Subcutaneous abdominal adipose tissue (tissue), 5 donors: ENCODE results near the gene RBSN.

ENCODE experiments used
- H3K27ac ChIP-seq: one replicate; pipeline ENCODE4 v1.7.0; 2013; ENCODE audit warnings: low read depth, mild to moderate bottlenecking, inconsistent platforms, low read length, moderate library complexity
- H3K27me3 ChIP-seq, 5 donors: one replicate each; pipeline ENCODE4 v1.7.0; 2013; ENCODE audit warnings: low read length in 5 of 5, inconsistent platforms in 1 of 5; ENCODE audit not compliant: control insufficient read depth in 5 of 5, insufficient read depth in 4 of 5
- H3K36me3 ChIP-seq, 5 donors: one replicate each; pipeline ENCODE4 v1.7.0; 2013; ENCODE audit warnings: low read length in 5 of 5; ENCODE audit not compliant: control insufficient read depth in 5 of 5, insufficient read depth in 5 of 5
- H3K4me1 ChIP-seq, 5 donors: one replicate each; pipeline ENCODE4 v1.7.0; 2013; ENCODE audit warnings: low read length in 5 of 5, mild to moderate bottlenecking in 3 of 5, moderate library complexity in 1 of 5; ENCODE audit not compliant: control insufficient read depth in 5 of 5, insufficient read depth in 5 of 5
- H3K4me3 ChIP-seq, 5 donors: one replicate each; pipeline ENCODE4 v1.7.0; 2013; ENCODE audit warnings: low read length in 5 of 5, low read depth in 1 of 5
- H3K9ac ChIP-seq, 5 donors: one replicate each; pipeline ENCODE4 v1.7.0; 2013; ENCODE audit warnings: low read length in 5 of 5, mild to moderate bottlenecking in 4 of 5, moderate library complexity in 3 of 5
- H3K9me3 ChIP-seq, 5 donors: one replicate each; pipeline ENCODE4 v1.7.0; 2013; ENCODE audit warnings: low read length in 5 of 5; ENCODE audit not compliant: control insufficient read depth in 5 of 5
- donor health status: healthy.
- donor health status: healthy.
- donor health status: healthy.
- donor health status: healthy.
- donor health status: healthy.

RBSN gene

GRCh38 chr3:15086263-15086662 is 12.7 kb downstream of the RBSN start:
- Histone ChIP-seq H3K9ac (no peak overlapping the region), H3K4me3 (no peak overlapping the region), H3K4me1 (no peaks in the 10 kb centered on the region), H3K9me3 (no peaks in the 10 kb centered on the region), H3K36me3 (peaks cover 41 to 83% (median 61%) of the 10 kb centered on the region in 5 donors), H3K27ac (no peak overlapping the region), H3K27me3 (no peaks in the 10 kb centered on the region)

DNA sequence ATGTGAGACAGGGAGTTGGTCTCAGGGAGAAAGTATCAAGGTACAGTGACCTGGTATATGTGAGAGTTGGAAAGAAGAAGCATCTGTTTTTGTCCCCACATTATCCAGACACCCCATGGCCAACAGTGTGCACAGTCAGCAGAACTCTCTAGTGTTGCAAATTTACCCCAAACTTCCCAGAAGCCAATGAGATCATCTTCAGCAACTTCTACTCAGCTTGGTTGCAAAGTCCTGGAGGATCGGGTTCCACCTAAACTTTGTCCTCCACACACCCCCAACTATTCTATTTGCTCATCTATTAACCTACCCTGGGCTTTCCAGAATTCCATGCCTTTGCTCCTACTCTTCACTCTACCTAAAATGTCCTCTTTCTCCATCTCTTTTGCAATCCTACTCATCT is 15.7 kb downstream of the RBSN start:
- Histone ChIP-seq H3K36me3 (peaks cover 43 to 93% (median 74%) of the 10 kb centered on the region in 5 donors), H3K9me3 (no peaks in the 10 kb centered on the region), H3K4me1 (no peaks in the 10 kb centered on the region), H3K9ac (no peak overlapping the region), H3K27me3 (no peaks in the 10 kb centered on the region), H3K27ac (no peak overlapping the region), H3K4me3 (no peak overlapping the region)

- no peak overlapping the region for H3K27ac ChIP-seq
These were observed 16.8 kb downstream of the RBSN start for GRCh38 chr3:15081960-15082664.

GRCh38 chr3:15079091-15079490 is 19.9 kb downstream of the RBSN start:
- Histone ChIP-seq H3K4me3 (no peak overlapping the region), H3K27me3 (no peaks in the 10 kb centered on the region), H3K9ac (no peak overlapping the region), H3K36me3 (peaks cover 53 to 97% (median 93%) of the 10 kb centered on the region in 5 donors), H3K4me1 (peaks cover 0 to 4% (median 0%) of the 10 kb centered on the region in 5 donors), H3K27ac (no peak overlapping the region), H3K9me3 (no peaks in the 10 kb centered on the region)

More at GRCh38 chr3:15081960-15082664, 16.8 kb downstream of the RBSN start:
- H3K36me3 ChIP-seq, result peaks cover 53 to 96% (median 86%) of the 10 kb centered on the region in 5 donors
- no peak overlapping the region for H3K9ac ChIP-seq
- no peaks in the 10 kb centered on the region for H3K9me3 ChIP-seq
- no peaks in the 10 kb centered on the region for H3K4me1 ChIP-seq
- no peak overlapping the region for H3K4me3 ChIP-seq
- no peaks in the 10 kb centered on the region for H3K27me3 ChIP-seq

- H3K4me1 ChIP-seq, result peaks cover 0 to 4% (median 0%) of the 10 kb centered on the region in 5 donors
- peaks cover 45 to 79% (median 73%) of the 10 kb centered on the region in 5 donors for H3K36me3 ChIP-seq
- no peak overlapping the region for H3K9ac ChIP-seq
- no peaks in the 10 kb centered on the region for H3K9me3 ChIP-seq
- no peak overlapping the region for H3K27ac ChIP-seq
- no peaks in the 10 kb centered on the region for H3K27me3 ChIP-seq
- H3K4me3 ChIP-seq, result no peak overlapping the region
These were observed 24.4 kb downstream of the RBSN start for GRCh38 chr3:15074500-15074899.

GRCh38 chr3:15071699-15072098 is 27.2 kb downstream of the RBSN start:
- Histone ChIP-seq H3K4me1 (peaks cover 0 to 4% (median 0%) of the 10 kb centered on the region in 5 donors), H3K27me3 (no peaks in the 10 kb centered on the region), H3K36me3 (peaks cover 23 to 54% (median 48%) of the 10 kb centered on the region in 5 donors), H3K27ac (no peak overlapping the region), H3K9ac (no peak overlapping the region), H3K4me3 (no peak overlapping the region), H3K9me3 (no peaks in the 10 kb centered on the region)

- H3K36me3 ChIP-seq, result peaks cover 8 to 31% (median 26%) of the 10 kb centered on the region in 5 donors
- peaks cover 0 to 12% (median 9%) of the 10 kb centered on the region in 5 donors for H3K4me1 ChIP-seq
- no peak overlapping the region for H3K9ac ChIP-seq
- H3K27me3 ChIP-seq, result no peaks in the 10 kb centered on the region
- no peak overlapping the region for H3K4me3 ChIP-seq
- H3K27ac ChIP-seq, result no peak overlapping the region
- H3K9me3 ChIP-seq, result no peaks in the 10 kb centered on the region
These were observed 29.5 kb downstream of the RBSN start for GRCh38 chr3:15069441-15069840.

DNA sequence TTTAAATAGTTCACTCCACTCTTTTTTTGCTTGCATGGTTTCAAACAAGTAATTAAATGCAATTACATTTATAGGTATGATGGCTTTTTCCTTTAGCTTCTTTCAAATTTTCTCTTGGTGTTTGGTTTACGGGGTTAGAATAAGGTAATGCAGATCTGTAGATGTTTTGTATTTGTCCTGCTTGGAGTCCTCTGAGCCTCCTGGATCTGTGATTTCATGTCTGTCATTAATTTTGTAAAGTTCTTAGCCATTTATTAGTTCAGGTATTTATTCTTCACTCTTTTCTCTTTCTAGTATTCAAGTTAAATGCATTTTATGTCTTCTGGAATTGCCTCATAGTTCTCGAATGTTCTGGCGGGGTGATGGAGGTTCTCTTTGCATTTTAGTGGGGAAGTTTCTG is 32.5 kb downstream of the RBSN start:
- Histone ChIP-seq H3K36me3 (peaks cover 4 to 8% (median 5%) of the 10 kb centered on the region in 5 donors), H3K4me3 (no peak overlapping the region), H3K27ac (no peak overlapping the region), H3K9me3 (no peaks in the 10 kb centered on the region), H3K27me3 (no peaks in the 10 kb centered on the region), H3K9ac (no peak overlapping the region), H3K4me1 (peaks cover 3 to 29% (median 26%) of the 10 kb centered on the region in 5 donors)

GRCh38 chr3:15065550-15066007 is 33.4 kb downstream of the RBSN start:
- Histone ChIP-seq H3K4me1 (peaks cover 3 to 29% (median 26%) of the 10 kb centered on the region in 5 donors), H3K36me3 (peaks cover 0 to 4% (median 2%) of the 10 kb centered on the region in 5 donors), H3K4me3 (peak overlapping the region; percentile 78 to 95 (median 90)), H3K9me3 (no peaks in the 10 kb centered on the region), H3K27ac (peak overlapping the region; percentile 82), H3K27me3 (no peaks in the 10 kb centered on the region), H3K9ac (peak overlapping the region; percentile 44 to 98 (median 86))

DNA sequence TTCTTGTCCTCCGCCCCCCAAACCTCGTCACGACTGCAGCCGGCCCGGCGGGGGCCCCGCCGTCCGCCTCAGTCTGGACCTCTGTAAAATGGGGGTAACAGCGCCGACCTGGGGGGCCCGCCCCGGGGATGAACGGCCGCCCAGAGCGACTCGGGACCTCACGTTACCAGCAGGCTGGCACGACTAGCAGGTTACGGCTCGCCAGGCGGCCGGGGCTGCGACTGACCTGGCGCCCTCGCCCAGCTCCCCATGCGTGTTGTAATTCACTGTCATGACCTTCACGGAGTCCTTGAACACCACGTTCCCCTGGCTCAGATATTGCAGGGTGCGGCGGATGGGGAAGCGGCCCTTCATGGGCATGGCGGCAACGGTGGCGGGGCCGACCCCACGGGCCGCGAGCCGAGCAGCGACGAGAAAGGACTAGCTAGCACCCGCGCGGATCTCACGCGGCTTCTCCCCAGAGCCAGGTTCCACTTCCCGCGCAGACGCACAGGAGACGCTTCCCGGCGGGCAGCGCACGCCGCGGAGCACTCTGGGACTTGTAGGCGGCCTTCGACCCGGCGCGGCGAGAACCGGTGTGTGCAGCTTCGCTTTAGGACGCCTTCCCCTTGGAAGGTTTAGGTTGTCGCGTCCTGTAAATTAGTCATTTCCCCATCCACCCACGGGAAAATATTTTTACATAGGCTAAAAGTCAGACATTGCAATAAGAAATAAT is 34.0 kb downstream of the RBSN start, which contains the start of gene MRPS25:
Gene MRPS25 (minus strand): TSS at position 481 of the 715 bp plus-strand sequence. CDS start 121 bp downstream, at position 360.
- Histone ChIP-seq H3K27ac (peak within 1 kb of the TSS; percentile 82), H3K4me1 (peaks cover 3 to 29% (median 26%) of the 10 kb centered on the region in 5 donors), H3K36me3 (peaks cover 0 to under 1% (median 0%) of the 10 kb centered on the region in 5 donors), H3K4me3 (peak within 1 kb of the TSS; percentile 80 to 95 (median 90)), H3K9ac (peak within 1 kb of the TSS; percentile 44 to 98 (median 86)), H3K27me3 (no peaks in the 10 kb centered on the region), H3K9me3 (no peaks in the 10 kb centered on the region)
